Panc1 (cell line): Measurements from ENCODE around the gene KIAA0930. TPM values are rescaled to one million over a fixed set of nuclear protein-coding genes. Genes with fewer than 3 reads are reported as not detected.

Source experiments
- ATAC-seq: fragments of 200-7000 bp; cut with Tn5 transposase; 2 replicates; pipeline ENCODE4 v1.9.1; 2020; ENCODE audit warnings: mild to moderate bottlenecking, moderate library complexity
- BruUV-seq: library from RNA; stranded (reverse); fragments of 400-500 nt; replicated peaks from 2 replicates; lab custom pipeline; 2021; lab: Mats Ljungman, UMichigan
- CTCF ChIA-PET: fragments of 300-600 bp; sonication (Branson Sonifier 250); formaldehyde crosslinking; loops from one replicate; lab custom pipeline; 2022; ENCODE audit warnings: antibody characterized with exemption; lab: Charles Lee
- POLR2A ChIA-PET: fragments of 300-600 bp; sonication (Branson Sonifier 250); formaldehyde crosslinking; loops from one replicate; lab custom pipeline; 2022; ENCODE audit warnings: antibody characterized with exemption; lab: Charles Lee
- DNase-seq: peaks from one replicate; pipeline ENCODE4 v3.0.0-alpha.2; 2010; ENCODE audit warnings: low read depth, low spot score
- H3K27ac ChIP-seq: 2 replicates; pipeline ENCODE4 v1.5.1; 2011; ENCODE audit warnings: mild to moderate bottlenecking, low read length, inconsistent platforms
- H3K27me3 ChIP-seq: fragments of 200-500 bp; sonication (Bioruptor generic); 2 replicates; pipeline ENCODE4 v1.6.0; 2014; ENCODE audit warnings: low read length, inconsistent platforms; ENCODE audit not compliant: control insufficient read depth, insufficient read depth
- H3K36me3 ChIP-seq: fragments of 200-500 bp; sonication (Bioruptor generic); 2 replicates; pipeline ENCODE4 v1.5.1; 2014; ENCODE audit warnings: inconsistent platforms, mild to moderate bottlenecking, low read length, moderate library complexity; ENCODE audit not compliant: control insufficient read depth, insufficient read depth
- H3K4me1 ChIP-seq: 2 replicates; pipeline ENCODE4 v1.5.1; 2011; ENCODE audit warnings: inconsistent platforms, mild to moderate bottlenecking, low read length, moderate library complexity; ENCODE audit not compliant: control insufficient read depth, insufficient read depth
- H3K4me3 ChIP-seq, 2 experiments: 2 replicates each; pipeline ENCODE4 v1.5.1; 2011 to 2012; ENCODE audit warnings: low read depth in 2 of 2, low read length in 2 of 2, mild to moderate bottlenecking in 2 of 2, inconsistent platforms in 1 of 2, moderate library complexity in 1 of 2
- H3K9me3 ChIP-seq: fragments of 200-500 bp; sonication (Bioruptor generic); 2 replicates; pipeline ENCODE4 v1.5.1; 2014; ENCODE audit warnings: low read depth, mild to moderate bottlenecking, inconsistent platforms, low read length, moderate library complexity; ENCODE audit not compliant: control insufficient read depth, insufficient read depth
- POLR2AphosphoS5 ChIP-seq: IDR thresholded peaks from 2 replicates; pipeline ENCODE4 v1.6.1; 2012; ENCODE audit warnings: mild to moderate bottlenecking, low read depth, low read length, moderate library complexity
- SIN3A ChIP-seq: IDR thresholded peaks from 2 replicates; pipeline ENCODE4 v1.6.1; 2012; ENCODE audit warnings: low read depth, mild to moderate bottlenecking, low read length, moderate library complexity, borderline replicate concordance; ENCODE audit not compliant: insufficient read depth
- TCF7L2 ChIP-seq: IDR thresholded peaks from 2 replicates; pipeline ENCODE4 v1.6.1; 2011; ENCODE audit warnings: mild to moderate bottlenecking, low read depth, low read length, inconsistent platforms
- in situ Hi-C: cut with HindIII; loops from 2 replicates; pipeline ENCODE4 v1.10.0; 2016; ENCODE audit warnings: low sequenced_read_pairs, low pct_unique_long_range_greater_than_20kb
- intact Hi-C: fragments of 100-400 bp; cut with micrococcal nuclease; formaldehyde crosslinking; loops from one replicate; pipeline ENCODE4 v1.10.0; 2022; ENCODE audit not compliant: unreplicated experiment
- total RNA-seq: library from RNA; stranded (reverse); gene quantifications from one replicate; pipeline ENCODE4 v1.2.1, GENCODE V29; 2021; ENCODE audit not compliant: unreplicated experiment
- TF ChIP-seq, protein P1 (sequence below), 2 experiments: IDR thresholded peaks; 2 replicates each; pipeline ENCODE4 v1.6.1; 2011 to 2012; ENCODE audit warnings: low read depth in 2 of 2, control low read depth in 1 of 2, low read length in 1 of 2, mild to moderate bottlenecking in 1 of 2, moderate library complexity in 1 of 2; ENCODE audit not compliant: insufficient read depth in 1 of 2
- TF ChIP-seq, protein P2 (sequence below): fragments of 450-650 bp; IDR thresholded peaks from 2 replicates; pipeline ENCODE4 v1.5.1; 2017; ENCODE audit warnings: mild to moderate bottlenecking

The KIAA0930 gene
- total RNA-seq, 1 experiment from 2014 or later: 42.5 TPM

DNA sequence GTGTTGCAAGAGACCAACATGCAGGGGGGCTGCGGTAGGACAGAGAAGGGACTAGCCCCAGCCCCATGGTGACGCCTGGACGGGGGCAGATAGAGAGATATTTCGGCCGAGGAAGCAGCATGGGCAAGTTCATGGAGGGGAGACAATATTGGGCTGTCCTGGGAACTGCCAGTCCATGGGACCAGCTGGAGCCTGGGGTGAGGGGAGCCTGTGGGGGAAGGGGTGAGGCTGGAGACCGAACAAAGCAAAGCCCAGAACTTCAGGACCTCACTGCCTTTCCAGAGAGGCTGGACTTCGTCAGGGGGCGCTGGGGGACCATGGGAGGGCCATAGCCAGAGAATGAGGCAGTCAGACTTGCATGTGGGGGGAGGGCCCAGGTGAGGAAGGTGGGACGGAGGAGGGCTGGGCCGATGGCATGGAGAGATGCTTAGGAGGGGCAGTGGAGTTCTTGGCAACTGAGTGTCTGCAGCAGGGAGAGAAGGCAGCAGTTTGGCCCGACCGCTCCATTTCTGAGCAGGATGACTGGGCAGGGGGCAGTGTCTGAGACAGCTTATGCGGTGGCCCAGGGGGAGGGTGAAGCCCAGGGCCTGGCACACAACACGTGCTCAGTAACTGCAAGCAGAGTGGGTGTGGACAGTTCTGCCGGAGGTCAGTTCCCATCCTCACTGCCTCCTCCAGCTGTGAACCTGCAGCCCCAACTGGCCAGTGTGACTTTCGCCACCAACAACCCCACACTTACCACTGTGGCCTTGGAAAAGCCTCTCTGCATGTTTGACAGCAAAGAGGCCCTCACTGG is 44.8 kb upstream of the KIAA0930 start:
- DNase-seq: no peak
- Histone ChIP-seq H3K4me1 (no peaks in the 10 kb centered on the region), H3K9me3 (no peaks in the 10 kb centered on the region), H3K27ac (no peak overlapping the region), H3K27me3 (no peaks in the 10 kb centered on the region), H3K36me3 (no peaks in the 10 kb centered on the region), H3K4me3 (no peak overlapping the region)
- ChIA-PET CTCF (no interaction called here), POLR2A (no interaction called here)
- in situ Hi-C loops: no loop called here
- intact Hi-C loops: no loop called here
- ATAC-seq: peak; percentile 35
- no TSS peak for BruUV-seq
- TF ChIP-seq SIN3A (no peak), POLR2AphosphoS5 (no peak), TCF7L2 (no peak)
- TF ChIP-seq, protein P1, sequence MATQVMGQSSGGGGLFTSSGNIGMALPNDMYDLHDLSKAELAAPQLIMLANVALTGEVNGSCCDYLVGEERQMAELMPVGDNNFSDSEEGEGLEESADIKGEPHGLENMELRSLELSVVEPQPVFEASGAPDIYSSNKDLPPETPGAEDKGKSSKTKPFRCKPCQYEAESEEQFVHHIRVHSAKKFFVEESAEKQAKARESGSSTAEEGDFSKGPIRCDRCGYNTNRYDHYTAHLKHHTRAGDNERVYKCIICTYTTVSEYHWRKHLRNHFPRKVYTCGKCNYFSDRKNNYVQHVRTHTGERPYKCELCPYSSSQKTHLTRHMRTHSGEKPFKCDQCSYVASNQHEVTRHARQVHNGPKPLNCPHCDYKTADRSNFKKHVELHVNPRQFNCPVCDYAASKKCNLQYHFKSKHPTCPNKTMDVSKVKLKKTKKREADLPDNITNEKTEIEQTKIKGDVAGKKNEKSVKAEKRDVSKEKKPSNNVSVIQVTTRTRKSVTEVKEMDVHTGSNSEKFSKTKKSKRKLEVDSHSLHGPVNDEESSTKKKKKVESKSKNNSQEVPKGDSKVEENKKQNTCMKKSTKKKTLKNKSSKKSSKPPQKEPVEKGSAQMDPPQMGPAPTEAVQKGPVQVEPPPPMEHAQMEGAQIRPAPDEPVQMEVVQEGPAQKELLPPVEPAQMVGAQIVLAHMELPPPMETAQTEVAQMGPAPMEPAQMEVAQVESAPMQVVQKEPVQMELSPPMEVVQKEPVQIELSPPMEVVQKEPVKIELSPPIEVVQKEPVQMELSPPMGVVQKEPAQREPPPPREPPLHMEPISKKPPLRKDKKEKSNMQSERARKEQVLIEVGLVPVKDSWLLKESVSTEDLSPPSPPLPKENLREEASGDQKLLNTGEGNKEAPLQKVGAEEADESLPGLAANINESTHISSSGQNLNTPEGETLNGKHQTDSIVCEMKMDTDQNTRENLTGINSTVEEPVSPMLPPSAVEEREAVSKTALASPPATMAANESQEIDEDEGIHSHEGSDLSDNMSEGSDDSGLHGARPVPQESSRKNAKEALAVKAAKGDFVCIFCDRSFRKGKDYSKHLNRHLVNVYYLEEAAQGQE (IDR thresholded peaks at IDR 0.05; ENCODE audit: insufficient read depth in 1 of 2, low read depth in 2 of 2, low read length in 1 of 2): no peak

DNA sequence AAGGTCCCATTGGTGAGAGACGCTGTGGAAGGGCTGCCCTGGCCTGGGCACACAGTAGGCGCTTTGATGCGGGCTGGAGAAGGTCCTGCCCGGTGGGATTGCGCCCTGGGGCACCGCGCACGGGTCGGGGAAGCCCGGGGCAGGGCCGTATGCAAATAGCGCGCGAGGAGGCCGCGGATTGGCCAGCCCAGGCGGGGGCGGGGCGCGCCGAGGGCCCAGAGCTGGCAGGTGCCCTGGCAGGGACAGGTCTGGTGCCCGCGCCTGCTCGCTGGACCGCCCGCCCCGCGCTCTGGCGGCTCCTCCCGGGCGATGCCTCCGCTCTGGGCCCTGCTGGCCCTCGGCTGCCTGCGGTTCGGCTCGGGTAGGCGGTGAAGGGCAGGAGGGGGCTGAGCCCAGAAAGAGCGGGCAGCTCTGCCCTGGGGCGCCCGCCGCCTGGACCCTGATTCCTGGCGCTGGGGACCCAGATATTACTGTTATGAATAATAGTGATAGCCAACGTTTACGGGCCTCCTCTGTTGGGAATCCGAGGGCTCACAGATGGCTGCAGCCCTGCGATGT is 44.1 kb upstream of the KIAA0930 start, which contains the start of gene UPK3A:
TSS of gene UPK3A (plus strand) at position 245 of the 558 bp plus-strand sequence. CDS start at position 310, 65 bp downstream.
- no peaks in the 10 kb centered on the region for H3K27me3 ChIP-seq
- in situ Hi-C loops: no loop called here
- no peak for DNase-seq
- intact Hi-C loops: no loop called here
- H3K9me3 ChIP-seq: no peaks in the 10 kb centered on the region
- H3K36me3 ChIP-seq: no peaks in the 10 kb centered on the region
- CTCF ChIA-PET: no interaction called here
- no TSS peak for BruUV-seq
- TF ChIP-seq, protein P2, sequence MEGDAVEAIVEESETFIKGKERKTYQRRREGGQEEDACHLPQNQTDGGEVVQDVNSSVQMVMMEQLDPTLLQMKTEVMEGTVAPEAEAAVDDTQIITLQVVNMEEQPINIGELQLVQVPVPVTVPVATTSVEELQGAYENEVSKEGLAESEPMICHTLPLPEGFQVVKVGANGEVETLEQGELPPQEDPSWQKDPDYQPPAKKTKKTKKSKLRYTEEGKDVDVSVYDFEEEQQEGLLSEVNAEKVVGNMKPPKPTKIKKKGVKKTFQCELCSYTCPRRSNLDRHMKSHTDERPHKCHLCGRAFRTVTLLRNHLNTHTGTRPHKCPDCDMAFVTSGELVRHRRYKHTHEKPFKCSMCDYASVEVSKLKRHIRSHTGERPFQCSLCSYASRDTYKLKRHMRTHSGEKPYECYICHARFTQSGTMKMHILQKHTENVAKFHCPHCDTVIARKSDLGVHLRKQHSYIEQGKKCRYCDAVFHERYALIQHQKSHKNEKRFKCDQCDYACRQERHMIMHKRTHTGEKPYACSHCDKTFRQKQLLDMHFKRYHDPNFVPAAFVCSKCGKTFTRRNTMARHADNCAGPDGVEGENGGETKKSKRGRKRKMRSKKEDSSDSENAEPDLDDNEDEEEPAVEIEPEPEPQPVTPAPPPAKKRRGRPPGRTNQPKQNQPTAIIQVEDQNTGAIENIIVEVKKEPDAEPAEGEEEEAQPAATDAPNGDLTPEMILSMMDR: no peak
- TF ChIP-seq POLR2AphosphoS5 (no peak), TCF7L2 (no peak), SIN3A (no peak)
- TF ChIP-seq, protein P1 (IDR thresholded peaks at IDR 0.05; ENCODE audit: insufficient read depth in 1 of 2, low read depth in 2 of 2, low read length in 1 of 2): no peak
- no peak within 1 kb of the TSS for H3K27ac ChIP-seq
- POLR2A ChIA-PET: no interaction called here
- no peaks in the 10 kb centered on the region; the same call in 1 of the 2 replicates for H3K4me1 ChIP-seq
- peak; percentile 83 for ATAC-seq
- H3K4me3 ChIP-seq: peak within 1 kb of the TSS; percentile 17 to 39
